ENCODE results near the gene BARHL1.

DNA sequence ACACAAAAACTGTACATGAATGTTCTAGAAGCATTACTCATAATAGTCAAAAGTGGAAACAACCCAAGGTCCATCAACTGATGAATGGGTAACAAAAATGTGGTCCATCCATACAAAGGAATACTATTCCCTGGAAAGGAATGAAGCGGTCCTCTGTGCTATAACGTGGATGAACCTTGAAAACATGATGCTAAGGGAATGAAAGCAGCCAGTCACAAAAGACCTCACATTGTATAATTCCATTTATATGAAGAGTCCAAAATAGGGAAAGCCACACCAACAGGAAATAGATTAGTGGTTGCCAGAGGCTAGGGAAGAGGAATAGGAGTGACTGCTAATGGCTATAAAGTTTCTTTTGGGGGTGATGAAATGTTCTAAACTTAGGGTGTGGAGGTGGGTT is 22.7 kb upstream of the BARHL1 start:
- TF ChIP-seq, protein P1, sequence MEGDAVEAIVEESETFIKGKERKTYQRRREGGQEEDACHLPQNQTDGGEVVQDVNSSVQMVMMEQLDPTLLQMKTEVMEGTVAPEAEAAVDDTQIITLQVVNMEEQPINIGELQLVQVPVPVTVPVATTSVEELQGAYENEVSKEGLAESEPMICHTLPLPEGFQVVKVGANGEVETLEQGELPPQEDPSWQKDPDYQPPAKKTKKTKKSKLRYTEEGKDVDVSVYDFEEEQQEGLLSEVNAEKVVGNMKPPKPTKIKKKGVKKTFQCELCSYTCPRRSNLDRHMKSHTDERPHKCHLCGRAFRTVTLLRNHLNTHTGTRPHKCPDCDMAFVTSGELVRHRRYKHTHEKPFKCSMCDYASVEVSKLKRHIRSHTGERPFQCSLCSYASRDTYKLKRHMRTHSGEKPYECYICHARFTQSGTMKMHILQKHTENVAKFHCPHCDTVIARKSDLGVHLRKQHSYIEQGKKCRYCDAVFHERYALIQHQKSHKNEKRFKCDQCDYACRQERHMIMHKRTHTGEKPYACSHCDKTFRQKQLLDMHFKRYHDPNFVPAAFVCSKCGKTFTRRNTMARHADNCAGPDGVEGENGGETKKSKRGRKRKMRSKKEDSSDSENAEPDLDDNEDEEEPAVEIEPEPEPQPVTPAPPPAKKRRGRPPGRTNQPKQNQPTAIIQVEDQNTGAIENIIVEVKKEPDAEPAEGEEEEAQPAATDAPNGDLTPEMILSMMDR (IDR thresholded peaks at IDR 0.05; ENCODE audit: low read depth, low read length, poor library complexity, severe bottlenecking), result no peak
- no peak for TF ChIP-seq EZH2phosphoT487 (IDR thresholded peaks at IDR 0.05; ENCODE audit: borderline replicate concordance, low read length)

All from DOHH2 (cell line).